ENCODE measurements around the gene TPM1. TPM values are rescaled to one million over a fixed set of nuclear protein-coding genes. Genes with fewer than 3 reads are reported as not detected.
A peak's percentile ranks its signal among the peaks of the same experiment; 100 is the strongest.

TPM1 gene
- total and polyA plus RNA-seq, 9 of the 15 experiments (the other 6 are each of a cell fraction or from before 2014, with no cell fraction given), result 8.1 to 53.9 (median 43.1) TPM

DNA sequence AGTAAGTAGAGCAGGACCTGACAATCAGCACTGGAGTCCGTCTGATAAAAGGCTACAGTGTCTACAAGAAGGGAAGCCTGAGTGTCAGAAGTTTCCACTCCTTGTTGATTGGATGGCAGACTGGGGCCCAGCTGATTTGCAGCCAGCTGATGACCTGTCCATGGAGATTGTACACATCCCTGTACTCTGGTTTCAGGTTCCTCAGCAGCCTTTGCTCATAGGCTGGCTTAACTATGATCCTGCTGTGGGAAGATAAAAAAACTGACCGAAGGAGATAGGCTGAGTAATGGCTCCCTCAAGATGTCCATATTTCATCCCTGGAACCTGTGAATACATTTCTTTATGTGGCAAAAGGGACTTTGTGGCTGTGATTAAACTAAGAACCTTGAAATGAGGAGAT is 67.4 kb downstream of the TPM1 start (continued):
- TF ChIP-seq SRF (CRISPR knock-in tag; IDR thresholded peaks at IDR 0.05), result no peak
- TF ChIP-seq, protein P1, sequence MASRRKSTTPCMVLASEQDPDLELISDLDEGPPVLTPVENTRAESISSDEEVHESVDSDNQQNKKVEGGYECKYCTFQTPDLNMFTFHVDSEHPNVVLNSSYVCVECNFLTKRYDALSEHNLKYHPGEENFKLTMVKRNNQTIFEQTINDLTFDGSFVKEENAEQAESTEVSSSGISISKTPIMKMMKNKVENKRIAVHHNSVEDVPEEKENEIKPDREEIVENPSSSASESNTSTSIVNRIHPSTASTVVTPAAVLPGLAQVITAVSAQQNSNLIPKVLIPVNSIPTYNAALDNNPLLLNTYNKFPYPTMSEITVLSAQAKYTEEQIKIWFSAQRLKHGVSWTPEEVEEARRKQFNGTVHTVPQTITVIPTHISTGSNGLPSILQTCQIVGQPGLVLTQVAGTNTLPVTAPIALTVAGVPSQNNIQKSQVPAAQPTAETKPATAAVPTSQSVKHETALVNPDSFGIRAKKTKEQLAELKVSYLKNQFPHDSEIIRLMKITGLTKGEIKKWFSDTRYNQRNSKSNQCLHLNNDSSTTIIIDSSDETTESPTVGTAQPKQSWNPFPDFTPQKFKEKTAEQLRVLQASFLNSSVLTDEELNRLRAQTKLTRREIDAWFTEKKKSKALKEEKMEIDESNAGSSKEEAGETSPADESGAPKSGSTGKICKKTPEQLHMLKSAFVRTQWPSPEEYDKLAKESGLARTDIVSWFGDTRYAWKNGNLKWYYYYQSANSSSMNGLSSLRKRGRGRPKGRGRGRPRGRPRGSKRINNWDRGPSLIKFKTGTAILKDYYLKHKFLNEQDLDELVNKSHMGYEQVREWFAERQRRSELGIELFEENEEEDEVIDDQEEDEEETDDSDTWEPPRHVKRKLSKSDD (conservative IDR thresholded peaks at IDR 0.05; ENCODE audit: low read length), result no peak
- no peak for TF ChIP-seq ZFP91 (CRISPR knock-in tag; IDR thresholded peaks at IDR 0.05)
- TF ChIP-seq ZNF184 (CRISPR knock-in tag; IDR thresholded peaks at IDR 0.05), result no peak
- TF ChIP-seq ETS2 (tag; IDR thresholded peaks at IDR 0.05; ENCODE audit: borderline replicate concordance, poor library complexity, severe bottlenecking), result no peak
- no peak for TF ChIP-seq RAD21 (CRISPR knock-in tag; conservative IDR thresholded peaks at IDR 0.05 in 1 of 2, IDR thresholded peaks at IDR 0.05 in 1 of 2)
- no peak for TF ChIP-seq KLF10 (CRISPR knock-in tag; IDR thresholded peaks at IDR 0.05)
- no peak for TF ChIP-seq RFX7 (CRISPR knock-in tag; IDR thresholded peaks at IDR 0.05)
- TF ChIP-seq, protein P2, sequence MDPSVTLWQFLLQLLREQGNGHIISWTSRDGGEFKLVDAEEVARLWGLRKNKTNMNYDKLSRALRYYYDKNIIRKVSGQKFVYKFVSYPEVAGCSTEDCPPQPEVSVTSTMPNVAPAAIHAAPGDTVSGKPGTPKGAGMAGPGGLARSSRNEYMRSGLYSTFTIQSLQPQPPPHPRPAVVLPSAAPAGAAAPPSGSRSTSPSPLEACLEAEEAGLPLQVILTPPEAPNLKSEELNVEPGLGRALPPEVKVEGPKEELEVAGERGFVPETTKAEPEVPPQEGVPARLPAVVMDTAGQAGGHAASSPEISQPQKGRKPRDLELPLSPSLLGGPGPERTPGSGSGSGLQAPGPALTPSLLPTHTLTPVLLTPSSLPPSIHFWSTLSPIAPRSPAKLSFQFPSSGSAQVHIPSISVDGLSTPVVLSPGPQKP (CRISPR knock-in tag; IDR thresholded peaks at IDR 0.05), result no peak
- no peak for TF ChIP-seq NCOA2 (IDR thresholded peaks at IDR 0.05; ENCODE audit: partially characterized antibody in 2 of 2)
- TF ChIP-seq EP300 (IDR thresholded peaks at IDR 0.05; ENCODE audit: low read length), result peak; percentile 72
- peak; percentile 53; the same call in 1 of the 2 replicates for TF ChIP-seq CREB1 (IDR thresholded peaks at IDR 0.05)
- TF ChIP-seq CREB1 (CRISPR knock-in tag; IDR thresholded peaks at IDR 0.05), result 0 out of 2 replicates have a peak, but pooled peaks have one; percentile 17
- TF ChIP-seq, protein P3, sequence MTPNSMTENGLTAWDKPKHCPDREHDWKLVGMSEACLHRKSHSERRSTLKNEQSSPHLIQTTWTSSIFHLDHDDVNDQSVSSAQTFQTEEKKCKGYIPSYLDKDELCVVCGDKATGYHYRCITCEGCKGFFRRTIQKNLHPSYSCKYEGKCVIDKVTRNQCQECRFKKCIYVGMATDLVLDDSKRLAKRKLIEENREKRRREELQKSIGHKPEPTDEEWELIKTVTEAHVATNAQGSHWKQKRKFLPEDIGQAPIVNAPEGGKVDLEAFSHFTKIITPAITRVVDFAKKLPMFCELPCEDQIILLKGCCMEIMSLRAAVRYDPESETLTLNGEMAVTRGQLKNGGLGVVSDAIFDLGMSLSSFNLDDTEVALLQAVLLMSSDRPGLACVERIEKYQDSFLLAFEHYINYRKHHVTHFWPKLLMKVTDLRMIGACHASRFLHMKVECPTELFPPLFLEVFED (CRISPR knock-in tag; conservative IDR thresholded peaks at IDR 0.05), result no peak
- TF ChIP-seq PML (IDR thresholded peaks at IDR 0.05; ENCODE audit: low read length), result peak; percentile 89
- TF ChIP-seq FOS (IDR thresholded peaks at IDR 0.05; ENCODE audit: extremely low read depth, insufficient read length), result no peak
- TF ChIP-seq SAFB2 (IDR thresholded peaks at IDR 0.05; ENCODE audit: borderline replicate concordance, low read depth, low read length, severe bottlenecking), result no peak
